Trophoblast cell (in vitro differentiated cells and primary cell): ENCODE measurements around the gene TEKT5.

Source experiments
- DNase-seq, 2 donors: peaks; one replicate each; pipeline ENCODE4 v3.0.0-alpha.2; 2016
- H2AFZ ChIP-seq: 2 replicates; pipeline ENCODE4 v1.6.1; 2013; ENCODE audit warnings: low read length, moderate library complexity, mild to moderate bottlenecking; ENCODE audit not compliant: insufficient read depth, poor library complexity
- H2AK5ac ChIP-seq: 2 replicates; pipeline ENCODE4 v1.6.1; 2013; ENCODE audit warnings: mild to moderate bottlenecking, low read length
- H2BK120ac ChIP-seq: 2 replicates; pipeline ENCODE4 v1.6.1; 2013; ENCODE audit warnings: low read length, mild to moderate bottlenecking, moderate library complexity; ENCODE audit not compliant: insufficient read depth, poor library complexity
- H2BK12ac ChIP-seq: 2 replicates; pipeline ENCODE4 v1.6.1; 2013; ENCODE audit warnings: mild to moderate bottlenecking, low read length, moderate library complexity
- H2BK5ac ChIP-seq: 2 replicates; pipeline ENCODE4 v1.6.1; 2013; ENCODE audit warnings: low read length, low read depth, moderate library complexity, mild to moderate bottlenecking; ENCODE audit not compliant: poor library complexity
- H3K14ac ChIP-seq: 2 replicates; pipeline ENCODE4 v1.6.1; 2013; ENCODE audit warnings: mild to moderate bottlenecking, low read length
- H3K18ac ChIP-seq: 2 replicates; pipeline ENCODE4 v1.6.1; 2013; ENCODE audit warnings: mild to moderate bottlenecking, low read length
- H3K23ac ChIP-seq: 2 replicates; pipeline ENCODE4 v1.6.1; 2013; ENCODE audit warnings: low read length
- H3K27ac ChIP-seq: 2 replicates; pipeline ENCODE4 v1.5.1; 2013; ENCODE audit warnings: low read depth, mild to moderate bottlenecking, inconsistent platforms, low read length, moderate library complexity
- H3K27me3 ChIP-seq: 2 replicates; pipeline ENCODE4 v1.6.1; 2013; ENCODE audit warnings: inconsistent platforms, mild to moderate bottlenecking, low read length, moderate library complexity; ENCODE audit not compliant: insufficient read depth
- H3K36me3 ChIP-seq, 2 experiments: 1 replicate in 1 of 2; 2 replicates in 1 of 2; pipeline ENCODE4 v1.6.1; 2013; ENCODE audit warnings: low read length in 2 of 2, mild to moderate bottlenecking in 2 of 2, moderate library complexity in 1 of 2; ENCODE audit not compliant: insufficient read depth in 2 of 2, control insufficient read depth in 1 of 2
- H3K4ac ChIP-seq: 2 replicates; pipeline ENCODE4 v1.6.1; 2013; ENCODE audit warnings: low read depth, mild to moderate bottlenecking, low read length, moderate library complexity
- H3K4me1 ChIP-seq, 2 experiments: 1 replicate in 1 of 2; 2 replicates in 1 of 2; pipeline ENCODE4 v1.6.1; 2013; ENCODE audit warnings: low read length in 2 of 2, mild to moderate bottlenecking in 2 of 2, moderate library complexity in 1 of 2; ENCODE audit not compliant: insufficient read depth in 2 of 2, control insufficient read depth in 1 of 2
- H3K4me2 ChIP-seq: 2 replicates; pipeline ENCODE4 v1.6.1; 2013; ENCODE audit warnings: inconsistent platforms, mild to moderate bottlenecking, low read length, moderate library complexity
- H3K4me3 ChIP-seq: 2 replicates; pipeline ENCODE4 v1.5.1; 2013; ENCODE audit warnings: mild to moderate bottlenecking, low read depth, low read length, inconsistent platforms
- H3K79me1 ChIP-seq: one replicate; pipeline ENCODE4 v1.6.1; 2013; ENCODE audit warnings: low read length
- H3K79me2 ChIP-seq: 2 replicates; pipeline ENCODE4 v1.6.1; 2013; ENCODE audit warnings: low read length, mild to moderate bottlenecking; ENCODE audit not compliant: control insufficient read depth, insufficient read depth, poor library complexity
- H3K9ac ChIP-seq: 2 replicates; pipeline ENCODE4 v1.6.1; 2013; ENCODE audit warnings: mild to moderate bottlenecking, low read length
- H3K9me3 ChIP-seq: 2 replicates; pipeline ENCODE4 v1.6.1; 2013; ENCODE audit warnings: low read depth, mild to moderate bottlenecking, control low read depth, inconsistent platforms, low read length; ENCODE audit not compliant: insufficient read depth
- H4K12ac ChIP-seq: 2 replicates; pipeline ENCODE4 v1.6.1; 2013; ENCODE audit warnings: low read depth, mild to moderate bottlenecking, low read length, moderate library complexity
- H4K8ac ChIP-seq: 2 replicates; pipeline ENCODE4 v1.6.1; 2013; ENCODE audit warnings: low read depth, mild to moderate bottlenecking, low read length, moderate library complexity
- H4K91ac ChIP-seq: one replicate; pipeline ENCODE4 v1.6.1; 2013; ENCODE audit warnings: low read depth, mild to moderate bottlenecking, low read length, moderate library complexity
- WGBS: extraction: QIAGEN DNeasy Blood & Tissue Kit; methylation state at CpG from one replicate; pipeline ENCODE4 v1.1.7; 2013; ENCODE audit warnings: missing lambda C conversion rate; ENCODE audit not compliant: insufficient read length, insufficient coverage; ENCODE audit errors: extremely low coverage; 5-methylcytosine and 5-hydroxymethylcytosine counted together

The TEKT5 gene

DNA sequence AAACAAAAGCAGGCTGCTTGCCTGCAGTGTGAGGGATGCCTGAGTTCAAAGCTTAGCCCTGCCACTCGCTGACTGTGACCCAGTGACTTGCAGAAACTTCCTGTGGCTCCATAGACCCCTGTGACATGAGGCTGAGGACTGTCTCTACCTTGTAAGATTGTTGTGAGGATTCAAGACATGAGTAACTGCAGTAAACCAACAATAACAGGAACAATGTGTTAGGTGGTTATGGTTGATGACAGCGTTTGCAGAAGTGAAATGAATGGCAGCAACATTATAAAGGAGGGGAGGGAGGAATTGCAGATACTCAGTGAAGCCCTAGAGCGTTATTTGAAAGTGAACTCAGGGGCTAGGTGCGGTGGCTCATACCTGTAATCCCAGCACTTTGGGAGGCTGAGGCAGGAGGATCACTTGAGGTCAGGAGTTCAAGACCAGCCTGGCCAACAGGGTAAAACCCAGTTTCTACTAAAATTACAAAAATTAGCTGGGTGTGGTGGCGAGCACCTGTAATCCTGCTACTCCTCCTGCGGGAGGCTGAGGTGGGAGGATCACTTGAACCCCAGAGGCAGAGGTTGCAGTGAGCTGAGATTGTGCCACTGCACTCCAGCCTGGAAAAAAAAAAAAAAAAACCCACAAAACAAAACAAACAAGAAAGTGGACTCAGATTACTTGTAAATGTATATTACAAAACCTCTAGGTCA lies 80.8 kb downstream of the TEKT5 start:
- Histone ChIP-seq H3K23ac (no peak overlapping the region), H4K91ac (no peak overlapping the region), H4K12ac (no peak overlapping the region), H2AFZ (no peak overlapping the region), H2BK5ac (no peak overlapping the region), H3K9ac (no peak overlapping the region), H3K9me3 (no peaks in the 10 kb centered on the region), H4K8ac (no peak overlapping the region), H3K4ac (no peak overlapping the region), H3K4me3 (no peak overlapping the region), H3K27me3 (no peaks in the 10 kb centered on the region), H3K36me3 (no peaks in the 10 kb centered on the region), H3K4me1 (peaks cover 20 to 27% of the 10 kb centered on the region in 2 experiments), H3K18ac (no peak overlapping the region), H3K4me2 (no peak overlapping the region), H3K14ac (no peak overlapping the region), H2BK120ac (no peak overlapping the region), H3K27ac (no peak overlapping the region), H3K79me2 (no peaks in the 10 kb centered on the region), H2AK5ac (no peak overlapping the region), H2BK12ac (no peak overlapping the region), H3K79me1 (peaks cover 10% of the 10 kb centered on the region)
- no peak for DNase-seq
- WGBS = no CpG with 5 or more reads among the region's 6 CpGs

DNA sequence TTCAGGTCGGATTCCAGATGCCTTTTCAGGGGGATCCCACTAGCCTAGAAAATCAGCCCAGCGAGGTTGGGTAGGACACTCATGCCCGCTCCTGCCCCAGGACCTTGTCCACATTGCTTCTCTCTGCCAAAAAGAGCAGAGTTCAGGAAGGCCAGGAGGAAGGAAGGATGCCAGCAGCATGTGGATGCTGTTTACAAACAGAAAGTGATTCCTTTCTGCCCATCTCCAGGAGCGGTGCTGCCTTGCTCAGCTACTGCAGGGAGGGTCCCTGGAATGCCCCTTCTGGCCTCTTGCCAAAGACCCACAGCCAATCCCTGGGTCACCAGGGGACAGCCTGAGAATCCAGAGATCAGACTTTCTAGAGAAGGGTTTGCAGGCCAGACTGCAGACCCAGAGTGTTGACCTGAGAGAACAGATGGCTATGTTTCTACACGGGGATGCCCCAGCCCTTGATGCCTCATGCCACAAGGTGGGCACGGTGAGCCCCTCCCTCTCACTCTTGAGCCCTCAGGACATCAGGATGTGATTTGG lies 82.0 kb downstream of the TEKT5 start:
- H2BK120ac ChIP-seq = no peak overlapping the region
- H3K14ac ChIP-seq = no peak overlapping the region
- no peak overlapping the region for H2AFZ ChIP-seq
- no peak overlapping the region for H3K18ac ChIP-seq
- no peaks in the 10 kb centered on the region for H3K36me3 ChIP-seq
- H3K23ac ChIP-seq = no peak overlapping the region
- peak overlapping the region; percentile 15 for H4K91ac ChIP-seq
- peaks cover 10% of the 10 kb centered on the region for H3K79me1 ChIP-seq
- H3K27ac ChIP-seq = no peak overlapping the region
- no peaks in the 10 kb centered on the region for H3K9me3 ChIP-seq
- H3K79me2 ChIP-seq = no peaks in the 10 kb centered on the region
- no peak overlapping the region for H3K4ac ChIP-seq
- no peaks in the 10 kb centered on the region for H3K27me3 ChIP-seq
- H3K4me2 ChIP-seq = no peak overlapping the region
- H2BK12ac ChIP-seq = peak overlapping the region; percentile 31
- no peak overlapping the region for H4K8ac ChIP-seq
- no peak overlapping the region for H3K9ac ChIP-seq
- H4K12ac ChIP-seq = no peak overlapping the region
- H2BK5ac ChIP-seq = no peak overlapping the region
- no peak for DNase-seq
- H3K4me3 ChIP-seq = no peak overlapping the region
- H3K4me1 ChIP-seq = peaks cover 22 to 23% of the 10 kb centered on the region in 2 experiments
- WGBS = no CpG with 5 or more reads among the region's 6 CpGs
- peak overlapping the region; percentile 44 for H2AK5ac ChIP-seq

DNA sequence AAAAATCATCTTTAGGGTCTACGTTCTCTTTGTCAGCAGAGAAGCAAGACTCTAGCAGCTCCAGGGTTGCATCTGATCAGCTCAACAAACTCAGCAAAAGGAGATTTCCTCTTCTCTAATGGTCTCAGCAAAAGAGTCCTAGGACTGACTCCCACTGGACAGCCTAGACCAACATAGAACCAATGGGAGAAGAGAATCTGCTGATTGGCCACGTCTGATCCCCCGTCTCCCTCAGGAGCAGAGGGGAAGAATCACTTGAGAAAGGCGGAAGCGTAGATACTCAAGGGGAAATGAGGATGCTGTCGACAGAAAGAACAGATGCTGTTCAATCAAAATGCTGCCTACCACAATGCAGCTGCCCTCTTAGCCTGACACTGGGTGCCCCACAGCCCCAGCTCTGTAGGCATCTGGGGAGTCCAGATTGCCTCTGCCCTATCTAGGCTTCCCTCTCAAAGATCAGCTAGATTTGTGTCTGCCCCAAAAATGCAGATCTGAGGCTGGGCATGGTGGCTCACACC lies 82.8 kb downstream of the TEKT5 start:
- H3K27me3 ChIP-seq = no peaks in the 10 kb centered on the region
- no peak overlapping the region for H3K14ac ChIP-seq
- WGBS = no CpG with 5 or more reads among the region's 6 CpGs
- DNase-seq = no peak
- no peaks in the 10 kb centered on the region for H3K79me2 ChIP-seq
- H3K4me3 ChIP-seq = no peak overlapping the region
- no peak overlapping the region for H3K9ac ChIP-seq
- H3K27ac ChIP-seq = no peak overlapping the region
- no peak overlapping the region for H3K18ac ChIP-seq
- no peak overlapping the region for H2BK120ac ChIP-seq
- H3K4ac ChIP-seq = no peak overlapping the region
- H3K23ac ChIP-seq = no peak overlapping the region
- no peak overlapping the region for H2BK12ac ChIP-seq
- no peak overlapping the region for H4K8ac ChIP-seq
- H4K91ac ChIP-seq = no peak overlapping the region
- peaks cover 8% of the 10 kb centered on the region for H3K79me1 ChIP-seq
- no peak overlapping the region for H3K4me2 ChIP-seq
- no peak overlapping the region for H2AFZ ChIP-seq
- peaks cover 14 to 15% of the 10 kb centered on the region in 2 experiments for H3K4me1 ChIP-seq
- no peaks in the 10 kb centered on the region for H3K36me3 ChIP-seq
- no peak overlapping the region for H4K12ac ChIP-seq
- no peaks in the 10 kb centered on the region for H3K9me3 ChIP-seq
- no peak overlapping the region for H2AK5ac ChIP-seq
- H2BK5ac ChIP-seq = no peak overlapping the region

DNA sequence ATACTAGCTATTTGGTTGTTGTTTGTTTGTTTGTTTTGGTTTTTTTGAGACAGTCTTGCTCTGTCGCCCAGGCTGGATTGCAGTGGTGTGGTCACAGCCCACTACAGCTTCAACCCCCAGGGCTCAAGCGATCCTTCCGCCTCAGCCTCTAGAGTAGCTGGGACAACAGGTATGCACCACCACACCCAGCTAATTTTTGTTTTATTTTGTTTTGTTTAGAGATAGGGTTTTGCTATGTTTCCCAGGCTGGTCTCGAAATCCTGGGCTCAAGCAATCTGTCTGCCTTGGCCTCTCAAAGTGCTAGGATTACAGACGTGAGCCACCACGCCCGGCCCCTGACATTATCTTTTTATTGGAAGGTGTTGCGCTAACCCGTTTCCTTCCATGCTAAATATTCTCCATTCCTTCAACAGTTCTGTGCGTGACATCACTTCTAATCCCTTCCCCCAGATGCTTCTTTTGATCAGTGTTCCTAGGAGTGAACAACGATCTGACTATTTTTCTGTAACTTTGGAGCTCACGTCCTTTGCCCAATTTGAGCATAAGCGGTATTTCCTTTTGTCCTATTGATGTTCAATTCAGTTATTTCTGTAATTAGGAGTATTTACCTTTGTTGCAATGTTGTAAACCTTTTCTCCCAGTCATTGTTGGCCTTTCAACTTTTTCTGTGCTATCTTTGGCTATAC lies 84.1 kb downstream of the TEKT5 start:
- WGBS = no CpG with 5 or more reads among the region's 13 CpGs
- H3K4me1 ChIP-seq = peaks cover 9% of the 10 kb centered on the region in 2 experiments

More for the DNA sequence above, 84.1 kb downstream of the TEKT5 start:
- no peak overlapping the region for H3K23ac ChIP-seq
- no peak overlapping the region for H4K91ac ChIP-seq
- H2BK120ac ChIP-seq = no peak overlapping the region
- no peaks in the 10 kb centered on the region for H3K79me2 ChIP-seq
- H4K8ac ChIP-seq = no peak overlapping the region
- H3K36me3 ChIP-seq = no peaks in the 10 kb centered on the region
- H3K18ac ChIP-seq = no peak overlapping the region
- H2BK5ac ChIP-seq = no peak overlapping the region
- H3K79me1 ChIP-seq = peaks cover 5% of the 10 kb centered on the region
- H2AFZ ChIP-seq = no peak overlapping the region
- no peaks in the 10 kb centered on the region for H3K9me3 ChIP-seq
- no peak overlapping the region for H2AK5ac ChIP-seq
- H3K4me3 ChIP-seq = no peak overlapping the region
- H3K4ac ChIP-seq = no peak overlapping the region
- no peak overlapping the region for H4K12ac ChIP-seq
- H2BK12ac ChIP-seq = no peak overlapping the region
- H3K14ac ChIP-seq = no peak overlapping the region
- H3K4me2 ChIP-seq = no peak overlapping the region
- H3K9ac ChIP-seq = no peak overlapping the region
- DNase-seq = peak; percentile 87 to 92
- H3K27me3 ChIP-seq = no peaks in the 10 kb centered on the region
- no peak overlapping the region for H3K27ac ChIP-seq
